NOMO-1 (cell line): Measurements from ENCODE around the gene LY6G6C.

Source experiments
- DNase-seq, 2 experiments: peaks; one replicate each; lab custom pipeline; 2025; ENCODE audit not compliant: unreplicated experiment in 2 of 2; lab: John Stamatoyannopoulos, UW

The LY6G6C gene

GRCh38 chr6:31721351-31722020 is at the start of gene LY6G6C:
LY6G6C (minus strand) TSS chr6:31721746; CDS start chr6:31721679, 67 bp downstream.
- DNase-seq = no peak

- no peak for DNase-seq
Measured at GRCh38 chr6:31770860-31771259, 49.3 kb upstream of the LY6G6C start.

- peak; percentile 53 to 89 for DNase-seq
Measured at GRCh38 chr6:31769684-31770371, 48.3 kb upstream of the LY6G6C start.

GRCh38 chr6:31768363-31769257 is 47.1 kb upstream of the LY6G6C start:
- peak in 1 of 2 experiments; percentile 49 for DNase-seq

- DNase-seq = no peak
Measured at GRCh38 chr6:31767096-31767645, 45.6 kb upstream of the LY6G6C start.

GRCh38 chr6:31765910-31766794 is 44.6 kb upstream of the LY6G6C start:
- no peak for DNase-seq

- DNase-seq = no peak
Measured at GRCh38 chr6:31765559-31765909, 44.0 kb upstream of the LY6G6C start.

- DNase-seq = no peak
Measured at GRCh38 chr6:31764198-31764597, 42.7 kb upstream of the LY6G6C start.

GRCh38 chr6:31763619-31763940 is 42.0 kb upstream of the LY6G6C start:
- no peak for DNase-seq

- no peak for DNase-seq
Measured at GRCh38 chr6:31762878-31763618, 41.5 kb upstream of the LY6G6C start.

GRCh38 chr6:31762356-31762755 is 40.8 kb upstream of the LY6G6C start, which contains the start of gene SAPCD1:
SAPCD1 (plus strand) TSS chr6:31762656; CDS start chr6:31763055, 399 bp downstream.
- DNase-seq = no peak

GRCh38 chr6:31761343-31761742 is 39.8 kb upstream of the LY6G6C start:
- no peak for DNase-seq

- no peak for DNase-seq
Measured at GRCh38 chr6:31760790-31761189, 39.2 kb upstream of the LY6G6C start.

GRCh38 chr6:31758281-31758680 is 36.7 kb upstream of the LY6G6C start:
- no peak for DNase-seq

GRCh38 chr6:31752739-31753319 is 31.3 kb upstream of the LY6G6C start:
- DNase-seq = no peak

GRCh38 chr6:31750411-31751022 is 29.0 kb upstream of the LY6G6C start:
- no peak for DNase-seq

GRCh38 chr6:31749301-31750036 is 27.9 kb upstream of the LY6G6C start:
- DNase-seq = no peak

- no peak for DNase-seq
Measured at GRCh38 chr6:31744422-31744821, 22.9 kb upstream of the LY6G6C start.
